Tibial artery (tissue), 4 donors: Measurements from ENCODE around the gene TUBGCP2.
A peak's percentile ranks its signal among the peaks of the same experiment; 100 is the strongest.
"Not testable (repeated sequence)": the region's sequence is repeated elsewhere in the genome, so short reads cannot be mapped to it uniquely, and the experiment has no call there.

ENCODE experiments used
- DNase-seq, 2 donors: peaks; one replicate each; pipeline ENCODE4 v3.0.0-alpha.2; 2019
- H3K27ac ChIP-seq, 2 donors: fragments of 200-600 bp; sonication (generic) in 1 of 2; 1 replicate in 1 of 2; 2 replicates in 1 of 2; pipeline ENCODE4 v1.5.1; 2018 to 2019; ENCODE audit warnings: mild to moderate bottlenecking in 1 of 2
- H3K27me3 ChIP-seq, 2 donors: fragments of 200-600 bp; sonication (generic) in 1 of 2; one replicate each; pipeline versions ENCODE4 v1.5.1 to v1.6.0; 2016 to 2019
- H3K36me3 ChIP-seq, 3 donors: fragments of 200-600 bp; sonication (generic) in 2 of 3; one replicate each; pipeline ENCODE4 v1.5.1; 2016 to 2019; ENCODE audit warnings: mild to moderate bottlenecking in 2 of 3
- H3K4me1 ChIP-seq, 4 donors: fragments of 200-600 bp; sonication (generic) in 2 of 4; 1 replicate in 3 of 4; 2 replicates in 1 of 4; pipeline ENCODE4 v1.5.1; 2016 to 2019
- H3K4me3 ChIP-seq, 2 donors: fragments of 200-600 bp; sonication (generic) in 1 of 2; 1 replicate in 1 of 2; 2 replicates in 1 of 2; pipeline ENCODE4 v1.5.1; 2018 to 2019; ENCODE audit warnings: mild to moderate bottlenecking in 2 of 2
- H3K9me3 ChIP-seq, 3 donors: fragments of 200-600 bp; sonication (generic) in 1 of 3; one replicate each; pipeline ENCODE4 v1.5.1; 2016 to 2019
- intact Hi-C: fragments of 100-400 bp; cut with DNase I; formaldehyde crosslinking; loops from one replicate; pipeline ENCODE4 v1.15.0; 2023; ENCODE audit warnings: low total_unique reads
- TF ChIP-seq, protein P1 (sequence below), 2 experiments: fragments of 200-600 bp in 1 of 2; fragments of 450-650 bp in 1 of 2; IDR thresholded peaks; one replicate each; pipeline ENCODE4 v1.5.1; 2017 to 2019; ENCODE audit warnings: antibody characterized with exemption in 2 of 2, mild to moderate bottlenecking in 1 of 2, moderate library complexity in 1 of 2

Gene TUBGCP2

GRCh38 chr10:133266056-133266795, 42.4 kb downstream of the TUBGCP2 start:
- H3K27ac ChIP-seq = no peak overlapping the region
- TF ChIP-seq, protein P1, sequence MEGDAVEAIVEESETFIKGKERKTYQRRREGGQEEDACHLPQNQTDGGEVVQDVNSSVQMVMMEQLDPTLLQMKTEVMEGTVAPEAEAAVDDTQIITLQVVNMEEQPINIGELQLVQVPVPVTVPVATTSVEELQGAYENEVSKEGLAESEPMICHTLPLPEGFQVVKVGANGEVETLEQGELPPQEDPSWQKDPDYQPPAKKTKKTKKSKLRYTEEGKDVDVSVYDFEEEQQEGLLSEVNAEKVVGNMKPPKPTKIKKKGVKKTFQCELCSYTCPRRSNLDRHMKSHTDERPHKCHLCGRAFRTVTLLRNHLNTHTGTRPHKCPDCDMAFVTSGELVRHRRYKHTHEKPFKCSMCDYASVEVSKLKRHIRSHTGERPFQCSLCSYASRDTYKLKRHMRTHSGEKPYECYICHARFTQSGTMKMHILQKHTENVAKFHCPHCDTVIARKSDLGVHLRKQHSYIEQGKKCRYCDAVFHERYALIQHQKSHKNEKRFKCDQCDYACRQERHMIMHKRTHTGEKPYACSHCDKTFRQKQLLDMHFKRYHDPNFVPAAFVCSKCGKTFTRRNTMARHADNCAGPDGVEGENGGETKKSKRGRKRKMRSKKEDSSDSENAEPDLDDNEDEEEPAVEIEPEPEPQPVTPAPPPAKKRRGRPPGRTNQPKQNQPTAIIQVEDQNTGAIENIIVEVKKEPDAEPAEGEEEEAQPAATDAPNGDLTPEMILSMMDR (IDR thresholded peaks at IDR 0.05) = no peak
- intact Hi-C loops = no loop called here

GRCh38 chr10:133265052-133265451, 43.6 kb downstream of the TUBGCP2 start:
- DNase-seq, intact Hi-C loops, H3K27ac ChIP-seq: not testable (repeated sequence)

More at GRCh38 chr10:133266056-133266795, 42.4 kb downstream of the TUBGCP2 start:
- peaks cover 0 to 12% (median 5%) of the 10 kb centered on the region in 3 donors for H3K36me3 ChIP-seq
- peaks cover 0 to 10% (median 9%) of the 10 kb centered on the region in 4 donors for H3K4me1 ChIP-seq
- no peak overlapping the region for H3K4me3 ChIP-seq
- H3K27me3 ChIP-seq = no peaks in the 10 kb centered on the region
- DNase-seq = no peak
- H3K9me3 ChIP-seq = no peaks in the 10 kb centered on the region

GRCh38 chr10:133264461-133264860, 44.2 kb downstream of the TUBGCP2 start:
- H3K4me3 ChIP-seq = no peak overlapping the region
- intact Hi-C loops = loop anchor here (5.0 kb wide), 1 partner anchor 113 kb away; the partner anchor contains the start of gene PAOX
- H3K4me1 ChIP-seq = peaks cover 0 to 27% (median 23%) of the 10 kb centered on the region in 4 donors
- H3K9me3 ChIP-seq = no peaks in the 10 kb centered on the region
- H3K36me3 ChIP-seq = no peaks in the 10 kb centered on the region
- TF ChIP-seq, protein P1 (IDR thresholded peaks at IDR 0.05) = no peak
- no peaks in the 10 kb centered on the region for H3K27me3 ChIP-seq
- H3K27ac ChIP-seq = no peak overlapping the region
- no peak for DNase-seq

More at GRCh38 chr10:133265052-133265451, 43.6 kb downstream of the TUBGCP2 start:
- H3K9me3 ChIP-seq, H3K36me3 ChIP-seq, H3K4me3 ChIP-seq, H3K27me3 ChIP-seq: not testable (repeated sequence)
- peaks cover 0 to 21% (median 18%) of the 10 kb centered on the region in 4 donors for H3K4me1 ChIP-seq

- TF ChIP-seq, protein P1 (IDR thresholded peaks at IDR 0.05) = no peak
Measured at GRCh38 chr10:133263674-133264073, 45.0 kb downstream of the TUBGCP2 start.

DNA sequence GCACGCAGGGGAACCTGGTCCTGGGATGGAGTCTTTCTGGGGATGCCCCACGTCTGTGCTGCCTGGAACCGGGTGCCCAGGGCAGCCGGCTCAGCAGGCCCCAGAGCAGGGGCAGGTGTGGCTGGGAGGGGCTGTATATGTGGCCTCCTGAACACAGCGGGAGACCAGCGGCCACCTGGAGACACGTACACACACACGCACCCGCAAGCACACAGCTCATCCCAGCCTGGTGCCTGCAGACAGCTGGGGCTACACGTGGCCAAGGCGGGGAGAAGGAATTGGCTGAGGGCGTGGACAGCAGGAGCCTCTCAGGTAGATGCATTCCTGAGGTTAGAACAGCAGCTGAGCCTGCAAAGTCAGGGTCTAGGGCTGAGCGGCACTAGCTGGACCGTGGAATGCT, 46.0 kb downstream of the TUBGCP2 start:
- TF ChIP-seq, protein P1 (IDR thresholded peaks at IDR 0.05) = no peak
- no peak for DNase-seq
- Histone ChIP-seq H3K4me1 (peaks cover 0 to 44% (median 36%) of the 10 kb centered on the region in 4 donors), H3K4me3 (no peak overlapping the region), H3K9me3 (no peaks in the 10 kb centered on the region), H3K36me3 (no peaks in the 10 kb centered on the region), H3K27me3 (no peaks in the 10 kb centered on the region), H3K27ac (peak overlapping the region in 1 of 2 donors; percentile 63)
- intact Hi-C loops = loop anchor here (2.0 to 5.0 kb wide), 2 partner anchors 44 to 115 kb away; partner anchors contain the start of gene PAOX

More at GRCh38 chr10:133263674-133264073, 45.0 kb downstream of the TUBGCP2 start:
- Histone ChIP-seq H3K9me3 (no peaks in the 10 kb centered on the region), H3K27ac (no peak overlapping the region), H3K4me3 (no peak overlapping the region), H3K4me1 (peaks cover 0 to 35% (median 30%) of the 10 kb centered on the region in 4 donors), H3K36me3 (no peaks in the 10 kb centered on the region), H3K27me3 (no peaks in the 10 kb centered on the region)
- no peak for DNase-seq
- intact Hi-C loops = loop anchor here (2.0 to 5.0 kb wide), 2 partner anchors 43 to 114 kb away; partner anchors contain the start of gene PAOX

GRCh38 chr10:133261726-133262325, 46.8 kb downstream of the TUBGCP2 start:
- intact Hi-C loops = loop anchor here (2.0 to 5.0 kb wide), 2 partner anchors 45 to 115 kb away; partner anchors contain the start of gene PAOX
- H3K27me3 ChIP-seq = no peaks in the 10 kb centered on the region
- H3K9me3 ChIP-seq = no peaks in the 10 kb centered on the region
- DNase-seq = peak; percentile 87 to 89
- TF ChIP-seq, protein P1 (IDR thresholded peaks at IDR 0.05) = no peak
- peaks cover 0 to 52% (median 42%) of the 10 kb centered on the region in 4 donors for H3K4me1 ChIP-seq
- no peaks in the 10 kb centered on the region for H3K36me3 ChIP-seq
- peak overlapping the region; percentile 86 to 95 for H3K27ac ChIP-seq
- H3K4me3 ChIP-seq = peak overlapping the region; percentile 84 to 100
